HCT116 (cell line): ENCODE data around the gene PBX3. TPM values are rescaled to one million over a fixed set of nuclear protein-coding genes. Genes with fewer than 3 reads are reported as not detected.

Experiments used
- ATAC-seq: fragments of 200-7000 bp; cut with Tn5 transposase; 2 replicates; pipeline ENCODE4 v1.9.1; 2020; ENCODE audit warnings: mild to moderate bottlenecking, moderate library complexity
- BruUV-seq: library from RNA; stranded (reverse); fragments of 400-500 nt; replicated peaks from 2 replicates; lab custom pipeline; 2021; lab: Mats Ljungman, UMichigan
- CTCF ChIA-PET: fragments of 300-600 bp; sonication (Branson Sonifier 250); formaldehyde crosslinking; loops from one replicate; lab custom pipeline; 2021; ENCODE audit warnings: antibody characterized with exemption; lab: Charles Lee
- POLR2A ChIA-PET: fragments of 300-600, 350-600 bp; sonication (Branson Sonifier 250); formaldehyde crosslinking; loops from one replicate; lab custom pipeline; 2021; ENCODE audit warnings: antibody characterized with exemption; lab: Charles Lee
- RAD21 ChIA-PET, 2 experiments: fragments of 300-600 bp; sonication (Branson Sonifier 250); formaldehyde crosslinking; loops; one replicate each; lab custom pipeline; 2023; ENCODE audit warnings: low total read pairs in 2 of 2; ENCODE audit not compliant: uncharacterized antibody in 2 of 2, unreplicated experiment in 2 of 2, low non-redundant PET in 1 of 2; lab: Charles Lee
- DNase-seq: peaks from one replicate; pipeline ENCODE4 v3.0.0-alpha.2; 2010; ENCODE audit warnings: low read depth, low spot score
- H2AFZ ChIP-seq: fragments of 200-600 bp; shearing (Covaris generic), sonication (generic); 2 replicates; pipeline ENCODE4 v1.6.1; 2017; ENCODE audit warnings: low read depth, mixed run types, mixed read lengths, antibody characterized with exemption, low read length; ENCODE audit not compliant: poor library complexity, severe bottlenecking
- H3K27ac ChIP-seq: 2 replicates; pipeline ENCODE4 v1.5.1; 2012; ENCODE audit warnings: low read depth, low read length
- H3K27me3 ChIP-seq: fragments of 200-600 bp; sonication (generic); 2 replicates; pipeline ENCODE4 v1.6.1; 2016; ENCODE audit warnings: mixed run types, low read length, mixed read lengths; ENCODE audit not compliant: insufficient read depth
- H3K36me3 ChIP-seq, 2 experiments: fragments of 200-500 bp in 1 of 2; fragments of 200-600 bp in 1 of 2; sonication (Bioruptor generic) in 1 of 2; sonication (generic) in 1 of 2; 2 replicates each; pipeline versions ENCODE4 v1.5.1 to v1.6.1; 2014 to 2016; ENCODE audit warnings: low read length in 2 of 2, inconsistent platforms in 1 of 2, mixed read lengths in 1 of 2, mixed run types in 1 of 2; ENCODE audit not compliant: insufficient read depth in 2 of 2, control insufficient read depth in 1 of 2
- H3K4me1 ChIP-seq, 2 experiments: fragments of 200-600 bp in 1 of 2; sonication (generic) in 1 of 2; 2 replicates each; pipeline versions ENCODE4 v1.5.1 to v1.6.1; 2012 to 2017; ENCODE audit warnings: low read length in 2 of 2, inconsistent platforms in 1 of 2, mild to moderate bottlenecking in 1 of 2, mixed read lengths in 1 of 2, mixed run types in 1 of 2, moderate library complexity in 1 of 2; ENCODE audit not compliant: insufficient read depth in 2 of 2, control insufficient read depth in 1 of 2
- H3K4me2 ChIP-seq: fragments of 200-600 bp; sonication (generic); 2 replicates; pipeline ENCODE4 v1.6.1; 2017; ENCODE audit warnings: mixed run types, low read length, mixed read lengths
- H3K4me3 ChIP-seq, 2 experiments: fragments of 200-600 bp in 1 of 2; sonication (generic) in 1 of 2; replicated peaks in 1 of 2; 2 replicates each; pipeline ENCODE4 v1.5.1; 2011 to 2016; ENCODE audit warnings: low read length in 2 of 2, control low read depth in 1 of 2, low read depth in 1 of 2, mild to moderate bottlenecking in 1 of 2, mixed read lengths in 1 of 2, mixed run types in 1 of 2
- H3K79me2 ChIP-seq: fragments of 200-600 bp; sonication (generic); 2 replicates; pipeline ENCODE4 v1.6.1; 2017; ENCODE audit warnings: mild to moderate bottlenecking, mixed run types, low read length, moderate library complexity, mixed read lengths; ENCODE audit not compliant: insufficient read depth
- H3K9ac ChIP-seq: fragments of 200-600 bp; sonication (generic); 2 replicates; pipeline ENCODE4 v1.6.1; 2016; ENCODE audit warnings: low read length, mixed read lengths
- H3K9me2 ChIP-seq: fragments of 200-600 bp; sonication (generic), shearing (Covaris generic); 2 replicates; pipeline ENCODE4 v1.6.1; 2017; ENCODE audit warnings: mixed run types, mild to moderate bottlenecking, moderate library complexity; ENCODE audit not compliant: insufficient read depth
- H3K9me3 ChIP-seq, 2 experiments: fragments of 200-500 bp in 1 of 2; fragments of 200-600 bp in 1 of 2; sonication (Bioruptor generic) in 1 of 2; sonication (generic) in 1 of 2; 2 replicates each; pipeline ENCODE4 v1.6.1; 2014 to 2017; ENCODE audit warnings: low read length in 2 of 2, mixed read lengths in 2 of 2, inconsistent platforms in 1 of 2, low read depth in 1 of 2, mild to moderate bottlenecking in 1 of 2, mixed run types in 1 of 2, moderate library complexity in 1 of 2; ENCODE audit not compliant: control insufficient read depth in 1 of 2, insufficient read depth in 1 of 2
- H4K20me1 ChIP-seq: fragments of 200-600 bp; sonication (generic), shearing (Covaris generic); 2 replicates; pipeline ENCODE4 v1.6.1; 2017; ENCODE audit warnings: mixed run types, mild to moderate bottlenecking, moderate library complexity; ENCODE audit not compliant: insufficient read depth
- ATF3 ChIP-seq: IDR thresholded peaks from 2 replicates; pipeline ENCODE4 v1.6.1; 2012
- CEBPB ChIP-seq: IDR thresholded peaks from 2 replicates; pipeline ENCODE4 v1.6.1; 2012; ENCODE audit warnings: low read depth
- CTCF ChIP-seq, 3 experiments: fragments of 200-600 bp in 1 of 3; sonication (generic) in 1 of 3; IDR thresholded peaks in 2 of 3; conservative IDR thresholded peaks in 1 of 3; 2 replicates each; pipeline ENCODE4 v1.5.1; 2012 to 2017; ENCODE audit warnings: low read depth in 2 of 3, low read length in 2 of 3, antibody characterized with exemption in 1 of 3, borderline replicate concordance in 1 of 3, control low read depth in 1 of 3, mild to moderate bottlenecking in 1 of 3, mixed read lengths in 1 of 3, mixed run types in 1 of 3, moderate library complexity in 1 of 3; ENCODE audit not compliant: insufficient read depth in 1 of 3
- EGR1 ChIP-seq: IDR thresholded peaks from 2 replicates; pipeline ENCODE4 v1.6.1; 2012; ENCODE audit warnings: low read depth
- ELF1 ChIP-seq: IDR thresholded peaks from 2 replicates; pipeline ENCODE4 v1.6.1; 2012; ENCODE audit warnings: low read depth, borderline replicate concordance
- EZH2 ChIP-seq: fragments of 200-600 bp; sonication (generic); IDR thresholded peaks from 2 replicates; pipeline ENCODE4 v1.6.1; 2017; ENCODE audit warnings: antibody characterized with exemption, mixed run types
- EZH2phosphoT487 ChIP-seq: fragments of 200-600 bp; IDR thresholded peaks from 2 replicates; pipeline ENCODE4 v1.6.1; 2018; ENCODE audit warnings: antibody characterized with exemption, borderline replicate concordance
- FOSL1 ChIP-seq: IDR thresholded peaks from 2 replicates; pipeline ENCODE4 v1.6.1; 2012; ENCODE audit warnings: low read depth
- POLR2A ChIP-seq: IDR thresholded peaks from 2 replicates; pipeline ENCODE4 v1.7.0; 2011; ENCODE audit warnings: borderline replicate concordance; ENCODE audit not compliant: insufficient read depth, insufficient read length; ENCODE audit errors: extremely low read depth
- POLR2AphosphoS5 ChIP-seq: IDR thresholded peaks from 2 replicates; pipeline ENCODE4 v1.6.1; 2011; ENCODE audit warnings: mild to moderate bottlenecking, low read depth, low read length, moderate library complexity
- RAD21 ChIP-seq: IDR thresholded peaks from 2 replicates; pipeline ENCODE4 v1.6.1; 2012; ENCODE audit warnings: low read depth, mild to moderate bottlenecking
- SIN3A ChIP-seq: IDR thresholded peaks from 2 replicates; pipeline ENCODE4 v1.6.1; 2012; ENCODE audit warnings: low read depth
- TCF7L2 ChIP-seq: IDR thresholded peaks from 2 replicates; pipeline ENCODE4 v1.7.0; 2011; ENCODE audit warnings: borderline replicate concordance, inconsistent platforms; ENCODE audit not compliant: insufficient read depth, insufficient read length; ENCODE audit errors: extremely low read depth
- YY1 ChIP-seq: IDR thresholded peaks from 2 replicates; pipeline ENCODE4 v1.6.1; 2011; ENCODE audit warnings: low read length, low read depth, moderate library complexity, mild to moderate bottlenecking; ENCODE audit not compliant: insufficient replicate concordance; ENCODE audit errors: extremely low read depth
- ZBTB33 ChIP-seq: IDR thresholded peaks from 2 replicates; pipeline ENCODE4 v1.6.1; 2011; ENCODE audit warnings: mild to moderate bottlenecking, low read length, moderate library complexity; ENCODE audit not compliant: insufficient replicate concordance; ENCODE audit errors: extremely low read depth
- ZNF274 ChIP-seq: fragments of 200-500 bp; sonication (Bioruptor generic); IDR thresholded peaks from 2 replicates; pipeline ENCODE4 v1.6.1; 2014; ENCODE audit warnings: mild to moderate bottlenecking, low read depth, low read length, inconsistent platforms
- intact Hi-C: fragments of 100-400 bp; cut with micrococcal nuclease; formaldehyde crosslinking; loops from 2 replicates; pipeline ENCODE4 v1.10.0; 2022
- total RNA-seq: library from RNA; stranded (reverse); gene quantifications from one replicate; pipeline ENCODE4 v1.2.1, GENCODE V29; 2021; ENCODE audit not compliant: unreplicated experiment

PBX3 gene
- total RNA-seq, 1 experiment from 2014 or later = 13.5 TPM

- Histone ChIP-seq H3K4me1 (no peaks in the 10 kb centered on the region), H3K9me2 (no peaks in the 10 kb centered on the region), H3K4me3 (no peak overlapping the region), H3K27ac (no peak overlapping the region), H3K4me2 (no peak overlapping the region), H3K79me2 (no peaks in the 10 kb centered on the region), H3K9ac (no peak overlapping the region), H3K36me3 (no peaks in the 10 kb centered on the region), H4K20me1 (no peaks in the 10 kb centered on the region), H3K9me3 (no peaks in the 10 kb centered on the region), H2AFZ (no peak overlapping the region), H3K27me3 (no peaks in the 10 kb centered on the region)
- BruUV-seq = no TSS peak
- DNase-seq (no peak), ATAC-seq (no peak)
- ChIA-PET CTCF (no interaction called here), POLR2A (no interaction called here), RAD21 (no interaction called here)
- no peak for TF ChIP-seq POLR2AphosphoS5
- no peak for TF ChIP-seq RAD21
- no peak for TF ChIP-seq CEBPB
- intact Hi-C loops = no loop called here
Observed at GRCh38 chr9:125949703-125950460, 202.7 kb downstream of the PBX3 start.

GRCh38 chr9:125950880-125951471, 203.8 kb downstream of the PBX3 start:
- intact Hi-C loops = no loop called here
- H3K9me3 ChIP-seq = no peaks in the 10 kb centered on the region
- DNase-seq (no peak), ATAC-seq (no peak)
- no peaks in the 10 kb centered on the region for H4K20me1 ChIP-seq
- no peak overlapping the region for H3K4me3 ChIP-seq
- ChIA-PET RAD21 (no interaction called here), CTCF (no interaction called here), POLR2A (no interaction called here)
- H3K27ac ChIP-seq = no peak overlapping the region
- H2AFZ ChIP-seq = no peak overlapping the region
- no peaks in the 10 kb centered on the region for H3K36me3 ChIP-seq
- no peaks in the 10 kb centered on the region for H3K27me3 ChIP-seq
- H3K9me2 ChIP-seq = no peaks in the 10 kb centered on the region
- no peak overlapping the region for H3K4me2 ChIP-seq
- no TSS peak for BruUV-seq
- H3K4me1 ChIP-seq = no peaks in the 10 kb centered on the region
- no peak overlapping the region for H3K9ac ChIP-seq
- no peaks in the 10 kb centered on the region for H3K79me2 ChIP-seq
- TF ChIP-seq SIN3A (no peak), ZNF274 (no peak), ELF1 (no peak), EGR1 (no peak), CTCF (IDR thresholded peaks at IDR 0.05 in 2 of 3, conservative IDR thresholded peaks at IDR 0.05 in 1 of 3; ENCODE audit: borderline replicate concordance in 1 of 3, insufficient read depth in 1 of 3, low read depth in 2 of 3, low read length in 2 of 3) (no peak), ATF3 (no peak), YY1 (no peak), TCF7L2 (no peak), EZH2phosphoT487 (no peak), FOSL1 (no peak), ZBTB33 (no peak), RAD21 (no peak), POLR2A (no peak), EZH2 (no peak)
